Measurements from ENCODE around the gene SLC35G4. TPM values are rescaled to one million over a fixed set of nuclear protein-coding genes. Genes with fewer than 3 reads are reported as not detected.
"Not testable (repeated sequence)": the region's sequence is repeated elsewhere in the genome, so short reads cannot be mapped to it uniquely, and the experiment has no call there.

SLC35G4 gene
- not detected for total RNA-seq

DNA sequence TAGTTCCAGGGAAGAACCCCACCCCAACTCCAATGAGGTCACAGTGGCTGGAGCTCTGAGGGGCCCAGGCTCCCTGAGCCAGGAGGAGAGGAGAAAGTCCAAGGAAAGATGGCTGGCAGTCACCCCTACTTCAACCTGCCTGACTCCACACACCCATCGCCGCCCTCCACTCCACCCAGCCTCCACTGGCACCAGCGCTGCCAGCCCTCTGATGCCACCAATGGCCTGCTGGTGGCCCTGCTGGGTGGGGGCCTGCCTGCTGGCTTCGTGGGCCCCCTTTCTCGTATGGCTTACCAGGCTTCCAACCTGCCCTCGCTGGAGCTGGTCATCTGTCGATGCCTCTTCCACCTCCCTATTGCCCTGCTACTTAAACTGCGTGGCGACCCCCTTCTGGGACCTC, at the start of gene SLC35G4:
TSS of gene SLC35G4 (plus strand) at position 109 of the 400 bp plus-strand sequence. CDS start at position 109, 0 bp downstream.
- H3K4me1 ChIP-seq (ENCODE audit: control insufficient read depth in 1 of 2, low read depth in 2 of 2); H3K27me3 ChIP-seq (replicated peaks; ENCODE audit: insufficient read depth); H3K36me3 ChIP-seq; H3K4me3 ChIP-seq; DNase-seq (ENCODE audit: low spot score); H3K27ac ChIP-seq; ATAC-seq (ENCODE audit: insufficient number of reproducible peaks, low FRiP score, low read depth); H3K9me3 ChIP-seq: not testable (repeated sequence)

DNA sequence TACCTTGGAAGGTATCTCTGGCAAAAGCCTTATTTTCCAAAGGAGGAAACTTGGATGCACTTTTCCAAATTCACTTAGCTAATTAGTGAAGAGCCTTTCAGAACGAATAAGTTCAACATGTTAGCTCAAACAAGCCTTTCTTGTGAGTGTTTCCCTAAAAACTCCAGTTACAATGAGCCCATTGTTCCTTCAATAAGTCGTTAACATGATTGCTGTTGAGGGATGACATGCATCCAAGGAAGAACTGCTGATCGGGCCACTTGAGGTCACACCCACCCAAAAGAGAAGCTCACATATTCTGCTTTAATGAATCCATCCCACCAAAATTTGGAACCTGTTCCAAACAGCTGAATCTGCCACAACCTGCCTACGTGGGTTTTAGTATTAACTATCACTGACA, 48.1 kb upstream of the SLC35G4 start:
- H3K4me3 ChIP-seq: no peak overlapping the region
- ATAC-seq (ENCODE audit: insufficient number of reproducible peaks, low FRiP score, low read depth): no peak
- H3K4me1 ChIP-seq (ENCODE audit: control insufficient read depth in 1 of 2, low read depth in 2 of 2): no peaks in the 10 kb centered on the region
- no peak overlapping the region for H3K27ac ChIP-seq
- no peak for DNase-seq (ENCODE audit: low spot score)
- no peaks in the 10 kb centered on the region for H3K9me3 ChIP-seq
- no peaks in the 10 kb centered on the region for H3K27me3 ChIP-seq (replicated peaks; ENCODE audit: insufficient read depth)
- no peaks in the 10 kb centered on the region for H3K36me3 ChIP-seq
- TF ChIP-seq, protein P1, sequence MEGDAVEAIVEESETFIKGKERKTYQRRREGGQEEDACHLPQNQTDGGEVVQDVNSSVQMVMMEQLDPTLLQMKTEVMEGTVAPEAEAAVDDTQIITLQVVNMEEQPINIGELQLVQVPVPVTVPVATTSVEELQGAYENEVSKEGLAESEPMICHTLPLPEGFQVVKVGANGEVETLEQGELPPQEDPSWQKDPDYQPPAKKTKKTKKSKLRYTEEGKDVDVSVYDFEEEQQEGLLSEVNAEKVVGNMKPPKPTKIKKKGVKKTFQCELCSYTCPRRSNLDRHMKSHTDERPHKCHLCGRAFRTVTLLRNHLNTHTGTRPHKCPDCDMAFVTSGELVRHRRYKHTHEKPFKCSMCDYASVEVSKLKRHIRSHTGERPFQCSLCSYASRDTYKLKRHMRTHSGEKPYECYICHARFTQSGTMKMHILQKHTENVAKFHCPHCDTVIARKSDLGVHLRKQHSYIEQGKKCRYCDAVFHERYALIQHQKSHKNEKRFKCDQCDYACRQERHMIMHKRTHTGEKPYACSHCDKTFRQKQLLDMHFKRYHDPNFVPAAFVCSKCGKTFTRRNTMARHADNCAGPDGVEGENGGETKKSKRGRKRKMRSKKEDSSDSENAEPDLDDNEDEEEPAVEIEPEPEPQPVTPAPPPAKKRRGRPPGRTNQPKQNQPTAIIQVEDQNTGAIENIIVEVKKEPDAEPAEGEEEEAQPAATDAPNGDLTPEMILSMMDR (IDR thresholded peaks at IDR 0.05): no peak

DNA sequence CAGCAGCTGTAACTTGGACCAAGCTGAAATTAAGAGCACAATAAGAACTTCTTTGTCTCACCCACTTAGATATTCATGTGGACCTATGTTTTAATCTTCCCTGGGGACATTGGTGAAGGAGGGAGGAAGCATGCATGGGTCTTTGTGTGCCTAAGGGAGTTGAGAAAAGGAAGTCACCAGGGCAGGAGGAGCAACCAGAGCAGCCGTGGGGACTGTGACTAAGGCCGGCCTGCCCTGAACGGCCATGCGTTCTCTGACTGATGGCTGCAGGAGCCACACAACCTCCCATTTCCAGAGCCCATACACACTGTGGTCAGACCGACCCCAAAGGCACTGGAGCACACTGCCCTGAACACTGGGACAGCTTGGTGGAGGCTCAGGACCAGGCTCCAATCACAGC, 43.7 kb upstream of the SLC35G4 start:
- Histone ChIP-seq H3K4me3 (no peak overlapping the region), H3K4me1 (ENCODE audit: control insufficient read depth in 1 of 2, low read depth in 2 of 2) (no peaks in the 10 kb centered on the region), H3K36me3 (no peaks in the 10 kb centered on the region), H3K9me3 (no peaks in the 10 kb centered on the region), H3K27me3 (replicated peaks; ENCODE audit: insufficient read depth) (peaks cover under 1% of the 10 kb centered on the region), H3K27ac (no peak overlapping the region)
- no peak for ATAC-seq (ENCODE audit: insufficient number of reproducible peaks, low FRiP score, low read depth)
- TF ChIP-seq, protein P1 (IDR thresholded peaks at IDR 0.05): no peak
- no peak for DNase-seq (ENCODE audit: low spot score)

DNA sequence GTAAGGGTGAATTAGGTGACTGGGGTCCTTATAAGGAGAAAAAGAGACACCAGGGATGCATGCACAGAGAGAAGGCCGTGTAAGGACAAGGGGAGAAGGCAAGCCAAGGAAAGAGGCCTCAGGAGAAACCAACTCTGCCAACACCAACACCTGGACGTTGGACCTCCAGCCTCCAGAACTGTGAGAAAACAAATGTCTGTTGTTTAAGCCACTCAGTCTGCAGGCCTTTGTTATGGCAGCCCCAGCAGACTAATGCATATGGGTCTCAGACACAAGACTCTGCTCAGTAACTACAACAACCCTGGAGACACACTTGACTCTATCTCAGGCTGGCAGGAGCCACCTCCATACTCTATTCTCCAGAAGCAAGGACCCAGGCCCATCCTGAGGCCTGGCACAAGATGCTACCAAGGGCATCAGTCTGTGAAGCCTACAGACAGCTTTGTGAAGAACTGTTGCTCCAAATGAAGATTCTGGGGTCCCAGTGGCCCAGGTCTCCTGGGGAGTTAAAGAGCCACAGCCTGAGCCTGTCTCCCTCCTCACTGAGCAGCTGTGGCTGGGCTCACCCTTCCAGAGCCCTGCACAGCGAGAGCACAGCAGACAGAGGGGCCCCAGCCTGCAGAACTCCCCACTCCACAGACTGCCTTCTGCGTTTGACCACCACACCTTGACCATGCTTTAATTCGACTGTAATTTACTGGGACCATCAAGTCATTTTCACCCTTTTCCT, 43.0 kb upstream of the SLC35G4 start:
- H3K36me3 ChIP-seq: no peaks in the 10 kb centered on the region
- DNase-seq (ENCODE audit: low spot score) (no peak), ATAC-seq (ENCODE audit: insufficient number of reproducible peaks, low FRiP score, low read depth) (no peak)
- H3K9me3 ChIP-seq: no peaks in the 10 kb centered on the region
- no peak overlapping the region for H3K27ac ChIP-seq
- H3K4me1 ChIP-seq (ENCODE audit: control insufficient read depth in 1 of 2, low read depth in 2 of 2): no peaks in the 10 kb centered on the region
- no peak overlapping the region for H3K4me3 ChIP-seq
- H3K27me3 ChIP-seq (replicated peaks; ENCODE audit: insufficient read depth): peaks cover 3% of the 10 kb centered on the region
- TF ChIP-seq, protein P1 (IDR thresholded peaks at IDR 0.05): no peak

DNA sequence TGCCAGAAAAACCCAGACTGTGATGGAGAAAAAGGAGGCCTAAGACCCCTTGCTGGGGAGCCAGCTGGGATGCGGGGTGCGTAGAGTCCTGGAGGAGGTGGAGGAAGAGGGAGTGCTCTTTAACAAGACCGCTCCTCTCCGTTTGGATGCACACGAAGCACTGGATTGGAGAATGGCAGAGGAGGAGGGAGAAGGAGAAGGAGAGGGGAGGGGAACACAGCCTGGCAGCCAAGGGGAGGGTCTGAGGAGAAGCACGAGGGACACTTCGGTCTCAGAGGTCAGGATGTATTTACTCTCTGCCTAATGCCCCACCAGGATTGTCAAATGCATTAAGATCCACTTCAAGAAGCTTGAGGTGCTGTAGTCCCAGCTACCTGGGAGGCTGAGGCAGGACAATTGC, 42.0 kb upstream of the SLC35G4 start:
- Histone ChIP-seq H3K4me3 (no peak overlapping the region), H3K9me3 (no peaks in the 10 kb centered on the region), H3K36me3 (no peaks in the 10 kb centered on the region), H3K27me3 (replicated peaks; ENCODE audit: insufficient read depth) (peaks cover 3% of the 10 kb centered on the region), H3K27ac (no peak overlapping the region), H3K4me1 (ENCODE audit: control insufficient read depth in 1 of 2, low read depth in 2 of 2) (no peaks in the 10 kb centered on the region)
- TF ChIP-seq, protein P1 (IDR thresholded peaks at IDR 0.05): no peak
- DNase-seq (ENCODE audit: low spot score) (no peak), ATAC-seq (ENCODE audit: insufficient number of reproducible peaks, low FRiP score, low read depth) (no peak)
